ENCODE measurements around the gene DENND2A.
"Not testable (repeated sequence)": the region's sequence is repeated elsewhere in the genome, so short reads cannot be mapped to it uniquely, and the experiment has no call there.

The DENND2A gene

DNA sequence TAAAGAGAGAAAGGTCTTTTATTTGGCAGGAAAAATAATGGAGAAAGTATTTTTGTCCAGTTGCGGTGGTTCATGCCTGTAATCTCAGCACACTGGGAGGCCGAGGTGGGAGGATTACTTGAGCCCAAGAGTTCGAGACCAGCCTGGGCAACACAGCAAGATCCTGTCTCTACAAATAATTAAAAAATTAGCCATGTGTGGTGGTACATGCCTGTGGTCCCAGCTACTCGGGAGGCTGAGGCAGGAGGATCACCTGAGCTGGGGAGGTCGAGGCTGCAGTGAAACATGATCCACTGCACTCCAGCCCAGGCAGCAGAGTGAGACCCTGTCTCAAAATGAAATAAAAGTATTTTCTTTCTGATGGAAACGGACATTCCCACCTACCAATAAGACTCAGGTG lies 83.5 kb downstream of the DENND2A start:
- TF ChIP-seq POLR2A (IDR thresholded peaks at IDR 0.05; ENCODE audit: low read depth, low read length) = no peak
- DNase-seq (ENCODE audit: insufficient read length, low spot score) = no peak
- no peak for FAIRE-seq

GRCh38 chr7:140553236-140553635 lies 87.4 kb downstream of the DENND2A start:
- not testable (repeated sequence) for FAIRE-seq; DNase-seq (ENCODE audit: insufficient read length, low spot score)

DNA sequence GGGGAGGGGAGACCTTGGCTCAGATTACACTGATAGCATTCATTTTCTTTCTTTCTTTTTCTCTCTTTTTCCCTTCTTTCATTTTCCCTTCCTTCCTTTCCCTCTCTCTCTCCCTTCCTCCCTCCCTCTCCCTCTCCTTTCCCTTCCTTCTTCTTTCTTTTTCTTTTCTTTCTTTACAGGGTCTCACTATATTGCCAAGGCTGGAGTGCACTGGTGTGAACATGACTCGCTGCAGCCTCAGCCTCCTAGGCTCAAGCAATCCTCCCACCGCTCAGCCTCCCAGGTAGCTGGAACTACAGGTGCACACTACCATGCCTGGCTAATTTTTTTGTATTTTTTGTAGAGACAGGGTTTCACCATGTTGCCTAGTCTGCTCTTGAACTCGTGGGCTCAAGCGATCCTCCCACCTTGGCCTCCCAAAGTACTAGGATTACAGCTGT lies 88.4 kb downstream of the DENND2A start:
- TF ChIP-seq POLR2A (IDR thresholded peaks at IDR 0.05; ENCODE audit: low read depth, low read length) = no peak
- DNase-seq (ENCODE audit: insufficient read length, low spot score) = no peak
- no peak for FAIRE-seq

GRCh38 chr7:140551355-140552239 lies 89.0 kb downstream of the DENND2A start:
- TF ChIP-seq POLR2A (IDR thresholded peaks at IDR 0.05; ENCODE audit: low read depth, low read length) = no peak
- no peak for FAIRE-seq
- no peak for DNase-seq (ENCODE audit: insufficient read length, low spot score)

GRCh38 chr7:140546947-140547346 lies 93.7 kb downstream of the DENND2A start:
- DNase-seq (ENCODE audit: insufficient read length, low spot score) (no peak), FAIRE-seq (no peak)
- no peak for TF ChIP-seq POLR2A (IDR thresholded peaks at IDR 0.05; ENCODE audit: low read depth, low read length)

DNA sequence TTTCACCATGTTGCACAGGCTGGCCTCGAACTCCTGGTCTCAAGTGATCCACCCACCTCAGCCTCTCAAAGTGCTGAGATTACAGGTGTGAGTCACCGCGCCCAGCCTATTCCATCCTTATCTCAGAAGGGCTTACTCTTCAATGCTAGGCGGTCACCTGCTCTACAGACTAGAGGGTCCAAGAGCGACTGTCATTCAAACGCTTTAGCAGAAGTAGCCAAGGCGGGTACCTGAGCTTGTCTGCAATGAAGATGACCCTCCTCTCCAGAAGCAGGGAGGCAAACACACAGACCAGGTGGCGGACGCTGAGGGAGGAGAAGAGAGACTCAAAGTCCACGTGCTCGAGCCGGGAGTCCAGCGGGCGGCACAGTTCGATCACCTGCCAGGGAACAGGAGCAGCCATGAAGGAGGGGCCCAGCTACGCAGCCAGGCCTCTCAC lies 96.2 kb downstream of the DENND2A start:
- no peak for DNase-seq (ENCODE audit: insufficient read length, low spot score)
- TF ChIP-seq POLR2A (IDR thresholded peaks at IDR 0.05; ENCODE audit: low read depth, low read length) = no peak
- FAIRE-seq = no peak

DNA sequence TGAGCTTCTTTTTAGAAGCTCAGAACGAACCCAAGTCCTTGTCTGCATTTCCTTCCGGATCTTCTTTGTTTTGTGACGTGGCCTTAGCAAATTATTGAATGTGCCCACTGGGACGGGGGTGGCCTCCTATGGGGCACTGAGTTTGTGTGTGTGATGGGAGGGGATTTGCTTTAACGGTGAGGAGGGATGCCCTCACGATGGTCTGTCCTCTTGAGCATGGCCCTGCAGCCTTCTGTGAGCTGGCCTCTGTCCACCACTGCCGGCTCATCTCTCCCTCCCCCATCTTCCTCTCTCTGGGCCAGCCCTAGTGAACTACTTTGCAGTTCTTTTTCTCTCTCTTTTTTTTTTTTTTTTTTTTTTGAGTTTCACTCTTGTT lies 98.4 kb downstream of the DENND2A start:
- no peak for TF ChIP-seq POLR2A (IDR thresholded peaks at IDR 0.05; ENCODE audit: low read depth, low read length)
- FAIRE-seq (no peak), DNase-seq (ENCODE audit: insufficient read length, low spot score) (no peak)

GRCh38 chr7:140541513-140542227 lies 98.9 kb downstream of the DENND2A start:
- FAIRE-seq (no peak), DNase-seq (ENCODE audit: insufficient read length, low spot score) (peak; percentile 84)
- TF ChIP-seq POLR2A (IDR thresholded peaks at IDR 0.05; ENCODE audit: low read depth, low read length) = no peak

DNA sequence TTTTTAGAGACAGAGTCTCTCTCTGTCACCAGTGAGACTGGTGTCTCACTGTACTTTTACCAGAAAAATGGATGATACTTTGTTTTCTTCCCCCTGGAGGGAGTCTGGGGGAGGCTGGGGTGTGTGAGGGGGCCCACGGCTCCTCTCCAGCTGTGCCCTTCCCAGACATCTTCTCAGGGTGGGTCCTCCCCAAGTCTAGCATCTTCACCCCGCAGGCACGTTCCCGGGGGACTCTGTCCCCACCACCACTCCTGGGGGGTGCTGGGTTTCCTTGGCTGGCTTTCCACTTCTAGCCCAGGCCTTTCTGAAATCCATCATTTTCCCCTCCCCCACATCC lies 99.5 kb downstream of the DENND2A start:
- DNase-seq (ENCODE audit: insufficient read length, low spot score) (no peak), FAIRE-seq (no peak)
- TF ChIP-seq POLR2A (IDR thresholded peaks at IDR 0.05; ENCODE audit: low read depth, low read length) = no peak

DNA sequence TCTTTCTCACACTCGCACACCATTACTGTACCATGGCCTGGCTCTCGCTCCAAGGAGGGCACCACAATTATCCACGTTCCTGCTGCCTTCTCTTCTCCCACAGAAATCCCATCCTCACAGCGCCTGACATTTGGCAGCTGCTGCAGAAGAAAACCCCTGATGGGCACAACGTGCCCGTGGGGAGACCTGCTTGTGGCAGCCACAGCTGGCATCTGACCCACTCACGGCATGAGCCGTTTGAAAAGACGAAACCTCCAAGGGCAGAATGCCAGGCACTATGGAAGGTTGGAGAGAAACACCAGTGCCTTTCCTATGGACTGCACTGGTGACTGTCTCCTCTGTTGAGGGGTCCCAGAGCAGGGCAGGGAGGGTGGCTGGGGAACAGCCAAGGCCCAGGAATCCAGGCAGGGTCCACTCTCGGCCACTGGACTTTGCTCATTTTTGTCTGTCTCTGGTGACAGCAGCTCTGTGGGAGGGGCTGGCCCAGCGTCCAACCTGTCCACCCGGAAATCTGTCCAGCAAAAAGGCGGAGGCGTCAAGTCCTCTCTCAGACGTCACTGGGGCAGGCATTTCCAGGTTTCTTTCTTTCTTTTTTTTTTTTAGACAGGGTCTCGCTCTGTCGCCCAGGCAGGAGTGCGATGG lies 100.4 kb downstream of the DENND2A start:
- no peak for TF ChIP-seq POLR2A (IDR thresholded peaks at IDR 0.05; ENCODE audit: low read depth, low read length)
- FAIRE-seq = no peak
- no peak for DNase-seq (ENCODE audit: insufficient read length, low spot score)

GRCh38 chr7:140539461-140539860 lies 101.2 kb downstream of the DENND2A start:
- no peak for TF ChIP-seq POLR2A (IDR thresholded peaks at IDR 0.05; ENCODE audit: low read depth, low read length)
- no peak for FAIRE-seq

DNA sequence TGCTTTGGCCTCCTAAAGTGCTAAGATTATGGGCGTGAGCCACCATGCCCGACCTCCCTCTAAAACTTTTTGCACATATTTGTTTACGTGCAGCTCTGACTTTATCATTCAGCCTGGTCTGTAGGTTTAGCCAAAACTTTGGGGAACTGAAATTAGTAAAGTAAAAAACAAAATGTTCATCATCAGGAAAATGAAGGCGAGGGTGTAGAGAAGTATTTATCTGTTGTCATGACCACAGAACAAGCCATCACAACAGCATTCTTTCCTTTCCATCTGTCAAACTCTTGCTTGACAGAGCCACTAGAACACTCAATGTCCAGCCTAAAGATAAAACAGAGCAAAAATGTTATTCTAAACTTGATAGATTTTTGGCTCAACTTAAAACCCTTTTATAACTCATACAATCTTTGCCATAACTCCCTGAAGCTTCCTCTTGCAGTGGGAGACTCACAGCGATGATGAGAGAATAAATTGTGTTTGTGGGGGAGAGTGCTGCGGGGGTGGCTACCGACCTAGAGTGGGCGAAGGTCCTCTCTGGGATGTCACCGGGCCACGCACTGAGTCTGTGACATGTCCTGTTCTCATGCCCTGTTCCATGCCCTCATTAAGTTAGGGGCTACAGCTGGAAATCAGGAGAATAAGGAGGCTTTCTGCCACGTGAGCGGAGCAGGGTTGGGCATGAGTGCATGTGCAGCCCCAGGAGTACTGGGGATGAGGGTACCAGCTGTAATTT lies 102.7 kb downstream of the DENND2A start:
- TF ChIP-seq POLR2A (IDR thresholded peaks at IDR 0.05; ENCODE audit: low read depth, low read length) = no peak
- no peak for DNase-seq (ENCODE audit: insufficient read length, low spot score)
- FAIRE-seq = no peak

More at GRCh38 chr7:140539461-140539860, 101.2 kb downstream of the DENND2A start:
- DNase-seq (ENCODE audit: insufficient read length, low spot score) = no peak

DNA sequence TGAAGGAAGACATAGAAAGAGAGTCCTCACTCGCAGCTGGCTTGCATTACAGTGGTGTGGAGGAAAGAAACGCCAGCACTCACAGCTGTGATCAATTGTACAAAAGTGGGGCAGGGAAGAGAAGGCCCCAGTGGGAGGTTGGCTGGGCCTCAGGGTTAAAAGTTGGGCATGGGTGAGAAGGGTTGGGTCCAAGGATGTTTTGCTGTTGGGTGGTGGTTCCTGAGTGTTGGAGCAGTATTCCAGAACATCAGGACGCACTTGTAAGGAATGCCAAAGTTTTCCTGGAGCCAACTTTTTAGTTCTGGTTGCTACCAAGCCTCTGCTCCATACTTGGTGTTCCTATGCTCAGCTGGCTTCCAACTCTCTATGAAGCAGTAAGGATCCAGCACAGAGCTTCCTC lies 105.9 kb downstream of the DENND2A start:
- DNase-seq (ENCODE audit: insufficient read length, low spot score) (no peak), FAIRE-seq (no peak)
- TF ChIP-seq POLR2A (IDR thresholded peaks at IDR 0.05; ENCODE audit: low read depth, low read length) = no peak

DNA sequence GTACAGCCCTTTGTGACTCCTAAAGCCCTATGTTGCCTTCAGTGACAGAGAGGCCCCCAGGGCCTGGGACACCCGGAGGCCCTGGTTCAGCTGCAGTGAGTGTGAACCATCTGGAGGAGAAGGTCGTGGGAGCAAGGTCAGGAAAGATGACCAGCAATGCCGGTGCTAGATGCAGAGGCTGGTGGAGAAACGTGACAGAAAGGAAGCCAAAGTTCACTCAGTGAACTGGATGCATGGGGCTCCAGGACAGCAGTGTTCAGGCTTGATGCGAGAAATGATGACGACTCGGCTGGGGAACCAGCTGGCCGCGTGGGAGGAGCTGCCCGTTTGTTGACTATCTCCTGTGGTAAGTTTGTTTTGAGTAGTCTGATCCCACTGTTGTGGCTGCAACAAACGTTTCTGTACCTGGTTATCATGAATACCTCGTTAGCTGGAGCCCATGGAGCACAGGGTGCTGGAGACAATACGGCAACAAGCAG lies 107.2 kb downstream of the DENND2A start:
- TF ChIP-seq POLR2A (IDR thresholded peaks at IDR 0.05; ENCODE audit: low read depth, low read length) = no peak
- FAIRE-seq (no peak), DNase-seq (ENCODE audit: insufficient read length, low spot score) (no peak)

DNA sequence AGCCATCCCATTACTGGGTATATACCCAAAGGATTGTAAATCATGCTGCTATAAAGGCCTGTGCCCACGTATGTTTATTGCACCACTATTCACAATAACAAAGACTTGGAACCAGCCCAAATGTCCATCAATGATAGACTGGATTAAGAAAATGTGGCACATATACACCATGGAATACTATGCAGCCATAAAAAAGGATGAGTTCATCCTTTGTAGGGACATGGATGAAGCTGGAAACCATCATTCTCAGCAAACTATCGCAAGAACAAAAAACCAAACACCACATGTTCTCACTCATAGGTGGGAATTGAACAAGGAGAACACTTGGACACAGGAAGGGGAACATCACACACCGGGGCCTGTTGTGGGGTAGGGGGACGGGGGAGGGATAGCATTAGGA lies 111.2 kb downstream of the DENND2A start:
- DNase-seq (ENCODE audit: insufficient read length, low spot score); FAIRE-seq: not testable (repeated sequence)
